HCT116 (cell line): ENCODE data around the gene SLF1. TPM values are rescaled to one million over a fixed set of nuclear protein-coding genes. Genes with fewer than 3 reads are reported as not detected.
A peak's percentile ranks its signal among the peaks of the same experiment; 100 is the strongest.
"Not testable (repeated sequence)": the region's sequence is repeated elsewhere in the genome, so short reads cannot be mapped to it uniquely, and the experiment has no call there.

Experiments
- ATAC-seq: fragments of 200-7000 bp; cut with Tn5 transposase; 2 replicates; pipeline ENCODE4 v1.9.1; 2020; ENCODE audit warnings: mild to moderate bottlenecking, moderate library complexity
- BruUV-seq: library from RNA; stranded (reverse); fragments of 400-500 nt; replicated peaks from 2 replicates; lab custom pipeline; 2021; lab: Mats Ljungman, UMichigan
- CTCF ChIA-PET: fragments of 300-600 bp; sonication (Branson Sonifier 250); formaldehyde crosslinking; loops from one replicate; lab custom pipeline; 2021; ENCODE audit warnings: antibody characterized with exemption; lab: Charles Lee
- POLR2A ChIA-PET: fragments of 300-600, 350-600 bp; sonication (Branson Sonifier 250); formaldehyde crosslinking; loops from one replicate; lab custom pipeline; 2021; ENCODE audit warnings: antibody characterized with exemption; lab: Charles Lee
- RAD21 ChIA-PET, 2 experiments: fragments of 300-600 bp; sonication (Branson Sonifier 250); formaldehyde crosslinking; loops; one replicate each; lab custom pipeline; 2023; ENCODE audit warnings: low total read pairs in 2 of 2; ENCODE audit not compliant: uncharacterized antibody in 2 of 2, unreplicated experiment in 2 of 2, low non-redundant PET in 1 of 2; lab: Charles Lee
- DNase-seq: peaks from one replicate; pipeline ENCODE4 v3.0.0-alpha.2; 2010; ENCODE audit warnings: low read depth, low spot score
- H2AFZ ChIP-seq: fragments of 200-600 bp; shearing (Covaris generic), sonication (generic); 2 replicates; pipeline ENCODE4 v1.6.1; 2017; ENCODE audit warnings: low read depth, mixed run types, mixed read lengths, antibody characterized with exemption, low read length; ENCODE audit not compliant: poor library complexity, severe bottlenecking
- H3K27ac ChIP-seq: 2 replicates; pipeline ENCODE4 v1.5.1; 2012; ENCODE audit warnings: low read depth, low read length
- H3K27me3 ChIP-seq: fragments of 200-600 bp; sonication (generic); 2 replicates; pipeline ENCODE4 v1.6.1; 2016; ENCODE audit warnings: mixed run types, low read length, mixed read lengths; ENCODE audit not compliant: insufficient read depth
- H3K36me3 ChIP-seq, 2 experiments: fragments of 200-500 bp in 1 of 2; fragments of 200-600 bp in 1 of 2; sonication (Bioruptor generic) in 1 of 2; sonication (generic) in 1 of 2; 2 replicates each; pipeline versions ENCODE4 v1.5.1 to v1.6.1; 2014 to 2016; ENCODE audit warnings: low read length in 2 of 2, inconsistent platforms in 1 of 2, mixed read lengths in 1 of 2, mixed run types in 1 of 2; ENCODE audit not compliant: insufficient read depth in 2 of 2, control insufficient read depth in 1 of 2
- H3K4me1 ChIP-seq, 2 experiments: fragments of 200-600 bp in 1 of 2; sonication (generic) in 1 of 2; 2 replicates each; pipeline versions ENCODE4 v1.5.1 to v1.6.1; 2012 to 2017; ENCODE audit warnings: low read length in 2 of 2, inconsistent platforms in 1 of 2, mild to moderate bottlenecking in 1 of 2, mixed read lengths in 1 of 2, mixed run types in 1 of 2, moderate library complexity in 1 of 2; ENCODE audit not compliant: insufficient read depth in 2 of 2, control insufficient read depth in 1 of 2
- H3K4me2 ChIP-seq: fragments of 200-600 bp; sonication (generic); 2 replicates; pipeline ENCODE4 v1.6.1; 2017; ENCODE audit warnings: mixed run types, low read length, mixed read lengths
- H3K4me3 ChIP-seq, 2 experiments: fragments of 200-600 bp in 1 of 2; sonication (generic) in 1 of 2; replicated peaks in 1 of 2; 2 replicates each; pipeline ENCODE4 v1.5.1; 2011 to 2016; ENCODE audit warnings: low read length in 2 of 2, control low read depth in 1 of 2, low read depth in 1 of 2, mild to moderate bottlenecking in 1 of 2, mixed read lengths in 1 of 2, mixed run types in 1 of 2
- H3K79me2 ChIP-seq: fragments of 200-600 bp; sonication (generic); 2 replicates; pipeline ENCODE4 v1.6.1; 2017; ENCODE audit warnings: mild to moderate bottlenecking, mixed run types, low read length, moderate library complexity, mixed read lengths; ENCODE audit not compliant: insufficient read depth
- H3K9ac ChIP-seq: fragments of 200-600 bp; sonication (generic); 2 replicates; pipeline ENCODE4 v1.6.1; 2016; ENCODE audit warnings: low read length, mixed read lengths
- H3K9me2 ChIP-seq: fragments of 200-600 bp; sonication (generic), shearing (Covaris generic); 2 replicates; pipeline ENCODE4 v1.6.1; 2017; ENCODE audit warnings: mixed run types, mild to moderate bottlenecking, moderate library complexity; ENCODE audit not compliant: insufficient read depth
- H3K9me3 ChIP-seq, 2 experiments: fragments of 200-500 bp in 1 of 2; fragments of 200-600 bp in 1 of 2; sonication (Bioruptor generic) in 1 of 2; sonication (generic) in 1 of 2; 2 replicates each; pipeline ENCODE4 v1.6.1; 2014 to 2017; ENCODE audit warnings: low read length in 2 of 2, mixed read lengths in 2 of 2, inconsistent platforms in 1 of 2, low read depth in 1 of 2, mild to moderate bottlenecking in 1 of 2, mixed run types in 1 of 2, moderate library complexity in 1 of 2; ENCODE audit not compliant: control insufficient read depth in 1 of 2, insufficient read depth in 1 of 2
- H4K20me1 ChIP-seq: fragments of 200-600 bp; sonication (generic), shearing (Covaris generic); 2 replicates; pipeline ENCODE4 v1.6.1; 2017; ENCODE audit warnings: mixed run types, mild to moderate bottlenecking, moderate library complexity; ENCODE audit not compliant: insufficient read depth
- CEBPB ChIP-seq: IDR thresholded peaks from 2 replicates; pipeline ENCODE4 v1.6.1; 2012; ENCODE audit warnings: low read depth
- SIN3A ChIP-seq: IDR thresholded peaks from 2 replicates; pipeline ENCODE4 v1.6.1; 2012; ENCODE audit warnings: low read depth
- SRF ChIP-seq: IDR thresholded peaks from 2 replicates; pipeline ENCODE4 v1.6.1; 2012; ENCODE audit warnings: low read depth
- TCF7L2 ChIP-seq: IDR thresholded peaks from 2 replicates; pipeline ENCODE4 v1.7.0; 2011; ENCODE audit warnings: borderline replicate concordance, inconsistent platforms; ENCODE audit not compliant: insufficient read depth, insufficient read length; ENCODE audit errors: extremely low read depth
- intact Hi-C: fragments of 100-400 bp; cut with micrococcal nuclease; formaldehyde crosslinking; loops from 2 replicates; pipeline ENCODE4 v1.10.0; 2022
- total RNA-seq: library from RNA; stranded (reverse); gene quantifications from one replicate; pipeline ENCODE4 v1.2.1, GENCODE V29; 2021; ENCODE audit not compliant: unreplicated experiment
- TF ChIP-seq, protein P1 (sequence below): IDR thresholded peaks from 2 replicates; pipeline ENCODE4 v1.6.1; 2012; ENCODE audit warnings: low read depth

The SLF1 gene
- total RNA-seq, 1 experiment from 2014 or later = 10.4 TPM

- TF ChIP-seq, protein P1, sequence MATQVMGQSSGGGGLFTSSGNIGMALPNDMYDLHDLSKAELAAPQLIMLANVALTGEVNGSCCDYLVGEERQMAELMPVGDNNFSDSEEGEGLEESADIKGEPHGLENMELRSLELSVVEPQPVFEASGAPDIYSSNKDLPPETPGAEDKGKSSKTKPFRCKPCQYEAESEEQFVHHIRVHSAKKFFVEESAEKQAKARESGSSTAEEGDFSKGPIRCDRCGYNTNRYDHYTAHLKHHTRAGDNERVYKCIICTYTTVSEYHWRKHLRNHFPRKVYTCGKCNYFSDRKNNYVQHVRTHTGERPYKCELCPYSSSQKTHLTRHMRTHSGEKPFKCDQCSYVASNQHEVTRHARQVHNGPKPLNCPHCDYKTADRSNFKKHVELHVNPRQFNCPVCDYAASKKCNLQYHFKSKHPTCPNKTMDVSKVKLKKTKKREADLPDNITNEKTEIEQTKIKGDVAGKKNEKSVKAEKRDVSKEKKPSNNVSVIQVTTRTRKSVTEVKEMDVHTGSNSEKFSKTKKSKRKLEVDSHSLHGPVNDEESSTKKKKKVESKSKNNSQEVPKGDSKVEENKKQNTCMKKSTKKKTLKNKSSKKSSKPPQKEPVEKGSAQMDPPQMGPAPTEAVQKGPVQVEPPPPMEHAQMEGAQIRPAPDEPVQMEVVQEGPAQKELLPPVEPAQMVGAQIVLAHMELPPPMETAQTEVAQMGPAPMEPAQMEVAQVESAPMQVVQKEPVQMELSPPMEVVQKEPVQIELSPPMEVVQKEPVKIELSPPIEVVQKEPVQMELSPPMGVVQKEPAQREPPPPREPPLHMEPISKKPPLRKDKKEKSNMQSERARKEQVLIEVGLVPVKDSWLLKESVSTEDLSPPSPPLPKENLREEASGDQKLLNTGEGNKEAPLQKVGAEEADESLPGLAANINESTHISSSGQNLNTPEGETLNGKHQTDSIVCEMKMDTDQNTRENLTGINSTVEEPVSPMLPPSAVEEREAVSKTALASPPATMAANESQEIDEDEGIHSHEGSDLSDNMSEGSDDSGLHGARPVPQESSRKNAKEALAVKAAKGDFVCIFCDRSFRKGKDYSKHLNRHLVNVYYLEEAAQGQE = no peak
- TF ChIP-seq SIN3A = peak; percentile 96
Measured at GRCh38 chr5:94618493-94619328, at the start of gene SLF1, which contains the start of gene KIAA0825 (continued).

DNA sequence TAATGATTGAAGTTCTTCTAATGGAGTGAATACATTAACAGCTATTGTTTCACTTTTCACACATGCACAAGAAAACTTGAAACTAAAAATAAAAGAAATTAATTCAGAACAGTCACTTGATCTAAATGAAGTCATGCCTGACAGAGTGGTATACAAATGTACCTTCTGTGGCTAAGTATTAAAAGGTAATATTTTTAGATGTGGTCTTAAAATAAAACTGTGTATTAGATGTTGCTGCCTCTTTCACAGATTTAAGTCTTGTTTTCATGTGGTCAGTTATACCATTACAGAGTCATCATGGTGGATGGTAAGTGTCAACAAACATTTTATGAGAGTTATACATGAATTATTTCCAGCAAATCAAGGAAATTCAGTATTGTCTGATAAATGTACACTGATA is 47.1 kb upstream of the SLF1 start:
- CTCF ChIA-PET = no interaction called here
- POLR2A ChIA-PET = no interaction called here
- intact Hi-C loops = no loop called here

DNA sequence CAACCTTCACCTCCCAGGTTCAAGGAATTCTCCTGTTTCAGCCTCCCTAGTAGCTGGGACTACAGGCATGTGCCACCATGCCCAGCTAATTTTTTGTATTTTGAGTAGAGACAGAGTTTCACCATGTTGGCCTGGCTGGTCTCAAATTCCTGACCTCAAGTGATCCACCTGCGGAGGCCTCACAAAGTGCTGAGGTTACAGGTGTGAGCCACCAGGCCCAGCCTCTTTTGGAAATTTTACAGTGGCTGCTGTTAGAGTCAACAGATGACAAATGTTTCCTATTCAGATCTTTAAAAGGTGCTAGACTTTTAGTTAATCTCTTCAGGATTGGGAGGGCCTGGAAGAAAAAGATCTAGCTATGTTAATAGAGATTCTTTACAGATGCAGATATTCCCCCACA is 45.1 kb upstream of the SLF1 start:
- POLR2A ChIA-PET, H3K4me3 ChIP-seq, H3K79me2 ChIP-seq, intact Hi-C loops, H4K20me1 ChIP-seq, H3K27ac ChIP-seq, CTCF ChIA-PET, H2AFZ ChIP-seq, H3K4me2 ChIP-seq, RAD21 ChIA-PET, H3K9ac ChIP-seq, H3K27me3 ChIP-seq, ATAC-seq, H3K9me3 ChIP-seq, H3K9me2 ChIP-seq, H3K4me1 ChIP-seq, DNase-seq, BruUV-seq, H3K36me3 ChIP-seq: not testable (repeated sequence)

More for the DNA sequence above, 47.1 kb upstream of the SLF1 start:
- Histone ChIP-seq H3K9ac (no peak overlapping the region), H3K27me3 (no peaks in the 10 kb centered on the region), H4K20me1 (no peaks in the 10 kb centered on the region), H2AFZ (no peak overlapping the region), H3K9me3 (no peaks in the 10 kb centered on the region), H3K27ac (no peak overlapping the region), H3K4me2 (no peak overlapping the region), H3K4me1 (no peaks in the 10 kb centered on the region), H3K4me3 (no peak overlapping the region), H3K79me2 (no peaks in the 10 kb centered on the region), H3K36me3 (no peaks in the 10 kb centered on the region), H3K9me2 (no peaks in the 10 kb centered on the region)
- TF ChIP-seq SRF = no peak
- no peak for TF ChIP-seq TCF7L2
- TF ChIP-seq CEBPB = no peak
- RAD21 ChIA-PET = no interaction called here
- no TSS peak for BruUV-seq
- no peak for ATAC-seq
- DNase-seq = no peak
